ENCODE measurements around the gene CFAP99. TPM values are rescaled to one million over a fixed set of nuclear protein-coding genes. Genes with fewer than 3 reads are reported as not detected.

Gene CFAP99
- total and polyA plus RNA-seq, 2 experiments from 2014 or later = not detected

- H3K36me3 Mint-ChIP-seq (ENCODE audit: low read depth) = no peaks in the 10 kb centered on the region
- DNase-seq (ENCODE audit: low spot score) (no peak), ATAC-seq (peak; percentile 18; the same call in 1 of the 3 replicates)
- no peak for TF ChIP-seq REST (IDR thresholded peaks at IDR 0.05; ENCODE audit: unreplicated experiment)
- no peak for TF ChIP-seq STAT1 (IDR thresholded peaks at IDR 0.05; ENCODE audit: unreplicated experiment)
- TF ChIP-seq EZH2phosphoT487 (IDR thresholded peaks at IDR 0.05; ENCODE audit: unreplicated experiment) = no peak
- TF ChIP-seq CREB1 (CRISPR knock-in tag; IDR thresholded peaks at IDR 0.05; ENCODE audit: low read depth) = no peak
- TF ChIP-seq ZNF462 (CRISPR knock-in tag; IDR thresholded peaks at IDR 0.05) = no peak
- TF ChIP-seq EZH2 (IDR thresholded peaks at IDR 0.05; ENCODE audit: low read depth, unreplicated experiment) = no peak
- TF ChIP-seq, protein P1, sequence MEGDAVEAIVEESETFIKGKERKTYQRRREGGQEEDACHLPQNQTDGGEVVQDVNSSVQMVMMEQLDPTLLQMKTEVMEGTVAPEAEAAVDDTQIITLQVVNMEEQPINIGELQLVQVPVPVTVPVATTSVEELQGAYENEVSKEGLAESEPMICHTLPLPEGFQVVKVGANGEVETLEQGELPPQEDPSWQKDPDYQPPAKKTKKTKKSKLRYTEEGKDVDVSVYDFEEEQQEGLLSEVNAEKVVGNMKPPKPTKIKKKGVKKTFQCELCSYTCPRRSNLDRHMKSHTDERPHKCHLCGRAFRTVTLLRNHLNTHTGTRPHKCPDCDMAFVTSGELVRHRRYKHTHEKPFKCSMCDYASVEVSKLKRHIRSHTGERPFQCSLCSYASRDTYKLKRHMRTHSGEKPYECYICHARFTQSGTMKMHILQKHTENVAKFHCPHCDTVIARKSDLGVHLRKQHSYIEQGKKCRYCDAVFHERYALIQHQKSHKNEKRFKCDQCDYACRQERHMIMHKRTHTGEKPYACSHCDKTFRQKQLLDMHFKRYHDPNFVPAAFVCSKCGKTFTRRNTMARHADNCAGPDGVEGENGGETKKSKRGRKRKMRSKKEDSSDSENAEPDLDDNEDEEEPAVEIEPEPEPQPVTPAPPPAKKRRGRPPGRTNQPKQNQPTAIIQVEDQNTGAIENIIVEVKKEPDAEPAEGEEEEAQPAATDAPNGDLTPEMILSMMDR (conservative IDR thresholded peaks at IDR 0.05; ENCODE audit: low read depth in 2 of 2) = no peak
- no peak for TF ChIP-seq POLR2AphosphoS5 (IDR thresholded peaks at IDR 0.05; ENCODE audit: low read depth)
- TF ChIP-seq JUNB (IDR thresholded peaks at IDR 0.05; ENCODE audit: unreplicated experiment) = no peak
- no peak overlapping the region for H3K27ac Mint-ChIP-seq
- H2AFZ ChIP-seq = 0 out of 2 replicates have a peak overlapping the region, but pooled peaks have one; percentile 66
- H3K4me3 ChIP-seq = no peak overlapping the region
- H3K36me3 ChIP-seq (ENCODE audit: insufficient read depth) = no peaks in the 10 kb centered on the region
- no peaks in the 10 kb centered on the region for H3K9me2 ChIP-seq (ENCODE audit: insufficient read depth)
- no peaks in the 10 kb centered on the region for H3K9me3 Mint-ChIP-seq
- no peaks in the 10 kb centered on the region for H3K4me1 ChIP-seq (ENCODE audit: insufficient read depth)
- H3F3A ChIP-seq (replicated peaks; ENCODE audit: low read depth) = no peaks in the 10 kb centered on the region
- no peak overlapping the region for H3K4me3 Mint-ChIP-seq
- H3K4me2 ChIP-seq = no peak overlapping the region
- peaks cover 10% of the 10 kb centered on the region; the same call in 1 of the 3 replicates for H3K4me1 Mint-ChIP-seq
- no peaks in the 10 kb centered on the region for H3K79me2 ChIP-seq (replicated peaks; ENCODE audit: insufficient read depth)
- no peak overlapping the region for H3K27ac ChIP-seq (ENCODE audit: low read depth)
- no peaks in the 10 kb centered on the region for H4K20me1 ChIP-seq (replicated peaks; ENCODE audit: insufficient read depth)
- no peaks in the 10 kb centered on the region for H3K27me3 ChIP-seq (ENCODE audit: insufficient read depth)
- H3K27me3 Mint-ChIP-seq (ENCODE audit: insufficient read depth, low read depth, poor library complexity) = peaks cover 11% of the 10 kb centered on the region
Observed at GRCh38 chr4:2434420-2434819, 15.7 kb downstream of the CFAP99 start.

Measured in GM23338 (cell line).